H1 (cell line): ENCODE results near the gene ZNF248. TPM values are rescaled to one million over a fixed set of nuclear protein-coding genes. Genes with fewer than 3 reads are reported as not detected.

ENCODE experiments used
- CHD7 ChIP-seq: fragments of 300-600 bp; sonication (generic); IDR thresholded peaks from 2 replicates; pipeline ENCODE4 v1.7.1; 2012; ENCODE audit warnings: low read length, moderate library complexity, mild to moderate bottlenecking, inconsistent platforms; ENCODE audit not compliant: insufficient replicate concordance
- CREB1 ChIP-seq: IDR thresholded peaks from 2 replicates; pipeline ENCODE4 v1.6.1; 2012; ENCODE audit warnings: inconsistent platforms
- POU5F1 ChIP-seq: IDR thresholded peaks from 2 replicates; pipeline ENCODE4 v1.6.1; 2011; ENCODE audit warnings: low read depth, mild to moderate bottlenecking, low read length, moderate library complexity
- ZNF274 ChIP-seq: IDR thresholded peaks from 2 replicates; pipeline ENCODE4 v1.7.0; 2012; ENCODE audit warnings: low read length, borderline replicate concordance; ENCODE audit errors: extremely low read depth
- polyA plus RNA-seq, 7 experiments: library from polyadenylated mRNA; depleted of rRNA in 3 of 7; stranded (reverse) in 5 of 7; unstranded in 2 of 7; fragments of >200 nt in 5 of 7; fragments of 200-250 nt in 2 of 7; gene quantifications; 1 replicate in 5 of 7; 2 replicates in 1 of 7; 4 replicates in 1 of 7; pipeline versions ENCODE4 v1.2.1 to v1.2.3, GENCODE V29; 2011 to 2013; ENCODE audit warnings: missing spikeins in 2 of 7, mixed read lengths in 2 of 7
- total RNA-seq: library from RNA; stranded (reverse); fragmentation: NEBNext Ultra II Directional; extraction: Animal tissue kit (Norgen Biotek cat#: 25700); gene quantifications from 2 replicates; pipeline ENCODE4 v1.2.1, GENCODE V29; 2021
- TF ChIP-seq, protein P1 (sequence below): IDR thresholded peaks from 2 replicates; pipeline ENCODE4 v1.6.1; 2011; ENCODE audit warnings: low read depth, mild to moderate bottlenecking, low read length; ENCODE audit not compliant: insufficient read depth

ZNF248 gene
- total and polyA plus RNA-seq, 2 of the 8 experiments (the other 6 are each of a cell fraction or from before 2014, with no cell fraction given): 9.1 TPM; not detected in 1

GRCh38 chr10:37741831-37742230 is 115.6 kb downstream of the ZNF248 start (continued):
- TF ChIP-seq CHD7: no peak
- TF ChIP-seq, protein P1, sequence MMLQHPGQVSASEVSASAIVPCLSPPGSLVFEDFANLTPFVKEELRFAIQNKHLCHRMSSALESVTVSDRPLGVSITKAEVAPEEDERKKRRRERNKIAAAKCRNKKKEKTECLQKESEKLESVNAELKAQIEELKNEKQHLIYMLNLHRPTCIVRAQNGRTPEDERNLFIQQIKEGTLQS: no peak
- TF ChIP-seq ZNF274: no peak
- no peak for TF ChIP-seq POU5F1
- TF ChIP-seq CREB1: no peak
